Breast epithelium (tissue), 4 donors: ENCODE results near the gene IRF5. TPM values are rescaled to one million over a fixed set of nuclear protein-coding genes. Genes with fewer than 3 reads are reported as not detected.

ENCODE experiments used
- DNase-seq, 2 donors: peaks; one replicate each; pipeline ENCODE4 v3.0.0-alpha.2; 2019; ENCODE audit warnings: low spot score in 2 of 2
- H3K27ac ChIP-seq, 2 donors: fragments of 200-600 bp; sonication (generic) in 1 of 2; one replicate each; pipeline ENCODE4 v1.5.1; 2016 to 2019; ENCODE audit warnings: mild to moderate bottlenecking in 1 of 2
- H3K27me3 ChIP-seq, 2 donors: fragments of 200-600 bp; sonication (generic) in 1 of 2; one replicate each; pipeline versions ENCODE4 v1.5.1 to v1.6.0; 2017 to 2019; ENCODE audit warnings: control low read depth in 1 of 2, mild to moderate bottlenecking in 1 of 2
- H3K36me3 ChIP-seq: fragments of 200-600 bp; one replicate; pipeline ENCODE4 v1.5.1; 2019
- H3K4me1 ChIP-seq, 2 donors: fragments of 200-600 bp; sonication (generic); one replicate each; pipeline ENCODE4 v1.5.1; 2016 to 2019; ENCODE audit warnings: control low read depth in 1 of 2
- H3K4me3 ChIP-seq, 3 donors: fragments of 200-600 bp; sonication (generic); 1 replicate in 2 of 3; 2 replicates in 1 of 3; pipeline ENCODE4 v1.5.1; 2016 to 2019; ENCODE audit warnings: mild to moderate bottlenecking in 3 of 3, moderate library complexity in 2 of 3
- H3K9me3 ChIP-seq, 2 donors: fragments of 200-600 bp; sonication (generic) in 1 of 2; one replicate each; pipeline ENCODE4 v1.5.1; 2016 to 2019; ENCODE audit warnings: control low read depth in 1 of 2
- POLR2A ChIP-seq: fragments of 450-650 bp; IDR thresholded peaks from one replicate; pipeline ENCODE4 v1.6.1; 2016; ENCODE audit warnings: antibody characterized with exemption, mild to moderate bottlenecking, moderate library complexity
- POLR2AphosphoS5 ChIP-seq, 3 donors: sonication (generic); formaldehyde crosslinking; IDR thresholded peaks; one replicate each; pipeline ENCODE4 v1.6.1; 2017; ENCODE audit warnings: antibody characterized with exemption in 3 of 3
- intact Hi-C: fragments of 100-400 bp; cut with DNase I; formaldehyde crosslinking; loops from one replicate; pipeline ENCODE4 v1.15.1; 2023; ENCODE audit warnings: low total_unique reads
- total RNA-seq, 3 donors: library from RNA; depleted of rRNA; stranded (reverse); fragments of >200 nt; gene quantifications; one replicate each; pipeline ENCODE4 v1.1.0, GENCODE V29; 2016
- TF ChIP-seq, protein P1 (sequence below), 3 donors: fragments of 450-650 bp; IDR thresholded peaks; one replicate each; pipeline ENCODE4 v1.5.1; 2016 to 2017; ENCODE audit warnings: antibody characterized with exemption in 3 of 3, mild to moderate bottlenecking in 3 of 3, moderate library complexity in 3 of 3

Gene IRF5
- total RNA-seq, 3 donors from 2014 or later, result 4.6 to 19.4 (median 11.1) TPM

DNA sequence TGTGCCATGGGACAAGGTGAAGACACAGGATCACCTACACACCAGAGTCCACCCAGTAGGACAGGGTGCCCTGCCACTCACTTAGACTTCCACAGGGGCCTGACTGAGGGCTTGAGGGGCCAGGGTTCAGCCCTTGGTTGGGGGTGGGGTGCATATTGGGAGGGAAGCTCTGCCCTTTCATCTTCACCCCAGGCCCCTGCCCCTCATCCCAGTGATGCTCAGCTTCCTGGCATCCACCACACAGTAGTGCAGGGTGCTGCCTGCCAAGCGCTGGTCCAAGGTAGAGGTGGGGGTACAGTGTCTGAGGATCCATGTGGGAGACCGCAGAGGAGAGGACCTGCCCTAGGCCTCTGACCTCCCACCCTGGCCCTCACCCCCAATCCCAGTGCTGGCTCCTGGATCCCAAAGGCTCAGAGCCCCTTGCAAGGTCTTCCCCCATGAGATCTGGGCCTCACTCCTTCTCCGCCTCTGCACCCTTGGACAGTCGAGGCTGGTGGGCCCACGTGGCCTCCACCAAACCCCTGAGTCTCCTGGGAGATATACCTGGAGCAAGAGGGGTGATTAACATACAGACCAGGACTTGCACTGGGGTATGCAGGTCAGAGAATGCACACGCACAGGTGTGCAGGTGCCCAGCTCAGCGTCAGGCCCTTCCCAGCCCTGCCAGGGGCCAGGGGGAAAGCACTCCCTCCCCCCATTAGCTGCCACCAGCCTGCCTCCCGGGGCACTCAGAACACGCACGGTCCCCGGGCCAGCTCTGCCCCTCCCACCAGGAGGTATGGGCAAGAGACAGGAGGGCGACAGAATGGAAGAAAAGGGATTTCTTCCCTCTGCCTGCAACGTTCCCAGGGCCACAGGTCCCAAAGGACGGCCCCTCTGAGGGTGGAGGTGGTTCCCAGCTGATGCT lies 8.6 kb upstream of the IRF5 start:
- Histone ChIP-seq H3K36me3 (no peaks in the 10 kb centered on the region), H3K27ac (no peak overlapping the region), H3K4me1 (no peaks in the 10 kb centered on the region), H3K9me3 (no peaks in the 10 kb centered on the region), H3K4me3 (no peak overlapping the region), H3K27me3 (no peaks in the 10 kb centered on the region)
- TF ChIP-seq POLR2A (no peak), POLR2AphosphoS5 (IDR thresholded peaks at IDR 0.05) (no peak)
- TF ChIP-seq, protein P1, sequence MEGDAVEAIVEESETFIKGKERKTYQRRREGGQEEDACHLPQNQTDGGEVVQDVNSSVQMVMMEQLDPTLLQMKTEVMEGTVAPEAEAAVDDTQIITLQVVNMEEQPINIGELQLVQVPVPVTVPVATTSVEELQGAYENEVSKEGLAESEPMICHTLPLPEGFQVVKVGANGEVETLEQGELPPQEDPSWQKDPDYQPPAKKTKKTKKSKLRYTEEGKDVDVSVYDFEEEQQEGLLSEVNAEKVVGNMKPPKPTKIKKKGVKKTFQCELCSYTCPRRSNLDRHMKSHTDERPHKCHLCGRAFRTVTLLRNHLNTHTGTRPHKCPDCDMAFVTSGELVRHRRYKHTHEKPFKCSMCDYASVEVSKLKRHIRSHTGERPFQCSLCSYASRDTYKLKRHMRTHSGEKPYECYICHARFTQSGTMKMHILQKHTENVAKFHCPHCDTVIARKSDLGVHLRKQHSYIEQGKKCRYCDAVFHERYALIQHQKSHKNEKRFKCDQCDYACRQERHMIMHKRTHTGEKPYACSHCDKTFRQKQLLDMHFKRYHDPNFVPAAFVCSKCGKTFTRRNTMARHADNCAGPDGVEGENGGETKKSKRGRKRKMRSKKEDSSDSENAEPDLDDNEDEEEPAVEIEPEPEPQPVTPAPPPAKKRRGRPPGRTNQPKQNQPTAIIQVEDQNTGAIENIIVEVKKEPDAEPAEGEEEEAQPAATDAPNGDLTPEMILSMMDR (IDR thresholded peaks at IDR 0.05), result no peak
- DNase-seq, result no peak
- intact Hi-C loops, result no loop called here

DNA sequence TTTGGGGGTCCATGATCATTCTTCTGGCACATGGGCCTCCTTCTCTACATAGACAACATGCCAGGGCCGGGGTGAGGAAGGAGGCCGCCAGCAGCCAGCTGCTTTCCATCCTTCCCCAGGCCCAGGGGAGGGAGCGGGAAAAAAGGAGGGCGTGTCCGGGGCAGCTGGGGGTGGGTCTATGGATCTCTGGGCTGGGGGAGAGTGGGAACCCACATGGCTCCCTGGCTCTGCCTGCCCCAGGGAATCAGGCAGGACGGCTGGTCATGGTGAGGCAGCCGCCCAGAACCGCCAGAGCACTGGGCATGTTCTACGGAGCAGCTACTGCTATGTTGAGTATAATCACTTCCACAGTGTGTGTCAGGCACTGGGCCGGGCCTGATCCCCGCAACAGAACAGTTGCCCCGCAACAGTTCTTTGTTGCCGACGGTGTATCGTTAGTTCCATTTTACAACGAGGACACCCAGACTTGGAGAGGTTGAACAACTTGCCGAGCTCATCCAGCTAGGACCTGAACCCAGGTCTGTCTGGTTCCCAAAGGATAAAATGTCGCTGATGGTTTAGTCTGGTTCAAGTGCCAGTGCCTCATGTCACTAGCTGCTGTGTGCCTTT lies 6.4 kb upstream of the IRF5 start:
- intact Hi-C loops, result no loop called here
- Histone ChIP-seq H3K4me3 (no peak overlapping the region), H3K9me3 (no peaks in the 10 kb centered on the region), H3K27ac (no peak overlapping the region), H3K4me1 (no peaks in the 10 kb centered on the region), H3K36me3 (no peaks in the 10 kb centered on the region), H3K27me3 (no peaks in the 10 kb centered on the region)
- peak in 1 of 2 donors; percentile 25 for DNase-seq
- TF ChIP-seq, protein P1 (IDR thresholded peaks at IDR 0.05), result no peak
- no peak for TF ChIP-seq POLR2AphosphoS5 (IDR thresholded peaks at IDR 0.05)

DNA sequence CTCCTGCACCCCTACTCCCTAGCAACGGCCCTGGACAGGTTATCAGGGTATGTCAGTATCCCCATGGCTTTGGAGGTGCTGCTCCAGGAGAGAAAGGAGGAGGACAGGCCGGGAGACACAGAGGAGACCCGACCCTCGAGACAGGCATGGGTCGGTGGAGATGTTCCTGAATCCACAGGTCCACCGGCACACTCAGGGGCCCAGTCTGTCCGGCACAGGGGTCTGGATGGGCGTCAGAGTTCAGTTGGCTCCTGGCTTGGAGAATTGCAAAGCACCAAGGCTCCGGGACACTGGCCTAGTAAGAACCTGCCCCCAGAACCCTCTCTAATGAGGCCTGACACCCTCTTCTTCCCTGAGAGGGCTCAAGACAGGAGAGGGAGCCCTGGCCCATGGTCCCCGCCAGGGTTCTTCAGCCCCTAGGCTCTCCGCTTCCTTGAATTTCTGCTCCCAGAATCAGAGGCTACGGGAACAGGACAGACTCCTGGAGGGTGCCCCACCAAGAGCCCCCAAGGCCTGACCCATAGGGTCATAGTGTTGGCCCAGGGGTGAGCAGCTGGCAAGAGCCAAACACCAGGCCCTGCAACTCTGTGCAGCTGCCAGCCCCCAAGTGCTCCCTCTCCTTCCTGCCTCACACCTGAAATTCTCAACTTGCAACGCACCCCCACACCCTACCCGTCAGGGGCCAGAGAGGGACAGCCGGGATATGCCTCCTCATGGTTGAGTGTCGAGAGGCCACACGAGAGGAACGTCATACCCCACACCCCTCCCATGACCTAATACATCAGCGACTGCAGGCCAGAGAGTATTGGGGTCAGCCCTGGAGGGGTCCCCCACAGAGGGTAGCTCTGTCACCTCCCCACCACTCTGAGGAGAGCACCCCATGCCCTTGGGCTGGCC lies 5.5 kb upstream of the IRF5 start:
- Histone ChIP-seq H3K27me3 (no peaks in the 10 kb centered on the region), H3K27ac (no peak overlapping the region), H3K4me1 (no peaks in the 10 kb centered on the region), H3K9me3 (no peaks in the 10 kb centered on the region), H3K36me3 (no peaks in the 10 kb centered on the region), H3K4me3 (no peak overlapping the region)
- DNase-seq, result peak in 1 of 2 donors; percentile 51
- TF ChIP-seq POLR2A (no peak), POLR2AphosphoS5 (IDR thresholded peaks at IDR 0.05) (no peak)
- TF ChIP-seq, protein P1 (IDR thresholded peaks at IDR 0.05), result no peak
- intact Hi-C loops, result no loop called here

DNA sequence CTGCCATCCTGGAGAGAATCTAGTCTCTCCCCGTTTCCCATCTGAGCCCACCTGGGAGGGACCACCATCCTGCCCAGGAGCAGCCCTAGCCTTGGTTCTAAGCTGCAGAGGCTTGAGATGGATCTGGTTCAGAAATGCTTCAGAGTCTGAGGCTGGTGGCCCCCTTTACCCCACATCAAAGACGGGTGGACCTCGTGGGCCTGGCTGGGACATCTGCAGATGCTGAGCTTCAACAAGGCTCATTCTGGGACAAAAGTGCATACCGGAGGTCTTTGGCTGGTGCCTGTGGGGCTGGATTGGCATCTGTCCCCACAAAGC lies 4.9 kb upstream of the IRF5 start:
- Histone ChIP-seq H3K27ac (no peak overlapping the region), H3K9me3 (no peaks in the 10 kb centered on the region), H3K4me1 (no peaks in the 10 kb centered on the region), H3K4me3 (no peak overlapping the region), H3K27me3 (no peaks in the 10 kb centered on the region), H3K36me3 (no peaks in the 10 kb centered on the region)
- intact Hi-C loops, result no loop called here
- DNase-seq, result no peak
- TF ChIP-seq POLR2A (no peak), POLR2AphosphoS5 (IDR thresholded peaks at IDR 0.05) (no peak)
- TF ChIP-seq, protein P1 (IDR thresholded peaks at IDR 0.05), result no peak
